ENCODE measurements around the gene RHOV. TPM values are rescaled to one million over a fixed set of nuclear protein-coding genes. Genes with fewer than 3 reads are reported as not detected.

Gene RHOV
- total and polyA plus RNA-seq, 8 donors = 0.31 to 1.5 (median 0.56) TPM

DNA sequence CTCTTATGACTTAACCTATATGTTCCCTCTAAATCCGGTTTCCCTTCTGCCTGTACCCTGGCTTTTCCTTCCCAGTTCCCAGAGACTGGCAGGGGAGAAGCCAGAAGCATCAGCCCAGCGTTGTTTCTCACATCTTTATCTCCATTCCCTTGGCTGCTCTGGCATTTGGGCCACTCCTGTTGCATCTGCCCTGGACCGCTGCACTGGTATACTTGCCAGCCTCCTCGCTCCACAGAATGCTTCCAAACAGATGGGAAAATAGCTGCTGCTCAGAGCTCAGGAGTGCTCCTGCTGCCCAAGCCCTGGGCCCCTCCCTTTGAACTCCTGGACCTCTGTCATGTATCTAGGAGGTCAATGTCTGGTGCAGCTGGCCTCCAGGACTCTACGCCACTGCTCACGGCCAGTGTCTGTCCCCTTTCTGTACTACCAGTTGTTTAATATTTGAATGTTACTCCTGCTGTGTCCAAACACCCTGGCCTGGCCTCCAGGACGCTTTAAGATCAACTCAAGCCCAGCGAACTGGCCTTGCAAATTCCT is 23.4 kb downstream of the RHOV start:
- H3K9me3 ChIP-seq = no peaks in the 10 kb centered on the region
- peaks cover 10 to 24% of the 10 kb centered on the region in 2 donors for H3K4me1 ChIP-seq
- H3K36me3 ChIP-seq = peaks cover 0 to 36% of the 10 kb centered on the region in 2 donors
- TF ChIP-seq CTCF (IDR thresholded peaks at IDR 0.05) = no peak
- ATAC-seq = no peak
- intact Hi-C loops (cut with DNase I) = no loop called here
- no peak overlapping the region for H3K27ac ChIP-seq
- no peak for DNase-seq
- H3K4me3 ChIP-seq = no peak overlapping the region
- peaks cover 0 to under 1% of the 10 kb centered on the region in 2 donors for H3K27me3 ChIP-seq

DNA sequence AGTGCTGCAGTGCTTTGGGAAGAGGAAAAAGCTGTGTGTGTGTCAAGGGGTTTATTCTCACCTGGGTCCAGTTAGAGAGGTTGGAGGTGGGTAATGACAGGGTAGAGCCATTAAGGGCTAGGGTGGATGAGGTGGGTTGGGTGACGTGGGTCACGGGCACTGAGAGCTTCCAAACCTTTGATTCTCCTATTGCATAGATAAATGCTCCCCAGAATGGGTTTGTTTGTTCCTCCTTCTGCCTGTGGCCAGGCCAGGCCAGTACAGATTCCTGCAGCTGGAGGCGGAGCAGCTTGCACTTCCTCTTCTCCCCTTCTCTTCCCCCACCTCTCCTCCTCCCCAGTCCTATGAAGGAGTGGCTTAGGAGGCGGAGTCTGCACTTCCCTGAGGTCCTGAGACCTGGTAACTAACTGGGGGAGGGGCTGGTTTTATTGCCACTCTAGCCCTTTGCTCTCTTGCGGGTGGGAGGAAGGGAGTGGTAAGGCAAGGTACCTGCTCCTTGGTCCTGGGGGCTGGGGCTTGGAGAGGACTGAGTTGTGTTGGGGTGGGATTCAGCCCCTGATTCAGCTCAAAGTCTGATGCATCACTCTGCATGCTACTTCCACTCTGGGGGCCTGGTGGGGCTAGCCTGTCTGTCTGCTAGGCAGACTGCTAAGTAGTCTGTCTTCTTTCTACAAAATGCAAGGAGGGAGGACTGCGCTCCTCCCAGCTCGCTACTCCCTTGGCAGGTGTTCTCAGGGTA is 26.6 kb downstream of the RHOV start:
- H3K27me3 ChIP-seq = peaks cover 0 to 33% of the 10 kb centered on the region in 2 donors
- peaks cover 0 to 8% of the 10 kb centered on the region in 2 donors for H3K36me3 ChIP-seq
- H3K27ac ChIP-seq = peak overlapping the region; percentile 76
- intact Hi-C loops (cut with DNase I) = no loop called here
- H3K9me3 ChIP-seq = no peaks in the 10 kb centered on the region
- H3K4me3 ChIP-seq = peak overlapping the region; percentile 8 to 65
- DNase-seq (peak; percentile 22 to 88 (median 83)), ATAC-seq (peak; percentile 74)
- H3K4me1 ChIP-seq = peaks cover 12 to 51% of the 10 kb centered on the region in 2 donors
- no peak for TF ChIP-seq CTCF (IDR thresholded peaks at IDR 0.05)

- Histone ChIP-seq H3K27ac (peak overlapping the region; percentile 76), H3K9me3 (no peaks in the 10 kb centered on the region), H3K4me3 (peak overlapping the region; percentile 8 to 65), H3K27me3 (peaks cover 0 to 33% of the 10 kb centered on the region in 2 donors), H3K36me3 (peaks cover 0 to 8% of the 10 kb centered on the region in 2 donors), H3K4me1 (peaks cover 12 to 51% of the 10 kb centered on the region in 2 donors)
- peak; percentile 5 for ATAC-seq
- DNase-seq = no peak
- TF ChIP-seq CTCF (IDR thresholded peaks at IDR 0.05) = no peak
- intact Hi-C loops (cut with DNase I) = no loop called here
Measured at GRCh38 chr15:40846841-40847222, 27.2 kb downstream of the RHOV start.

- Histone ChIP-seq H3K9me3 (no peaks in the 10 kb centered on the region), H3K4me3 (peak overlapping the region; percentile 8 to 65), H3K36me3 (peaks cover 0 to 6% of the 10 kb centered on the region in 2 donors), H3K4me1 (peaks cover 12 to 51% of the 10 kb centered on the region in 2 donors), H3K27me3 (peaks cover 0 to 33% of the 10 kb centered on the region in 2 donors), H3K27ac (peak overlapping the region; percentile 76 to 81)
- intact Hi-C loops (cut with DNase I) = no loop called here
- ATAC-seq (peak; percentile 77), DNase-seq (peak in 3 of 4 donors; percentile 53 to 76 (median 76))
- TF ChIP-seq CTCF (IDR thresholded peaks at IDR 0.05) = no peak
Measured at GRCh38 chr15:40845511-40846284, 28.3 kb downstream of the RHOV start.

DNA sequence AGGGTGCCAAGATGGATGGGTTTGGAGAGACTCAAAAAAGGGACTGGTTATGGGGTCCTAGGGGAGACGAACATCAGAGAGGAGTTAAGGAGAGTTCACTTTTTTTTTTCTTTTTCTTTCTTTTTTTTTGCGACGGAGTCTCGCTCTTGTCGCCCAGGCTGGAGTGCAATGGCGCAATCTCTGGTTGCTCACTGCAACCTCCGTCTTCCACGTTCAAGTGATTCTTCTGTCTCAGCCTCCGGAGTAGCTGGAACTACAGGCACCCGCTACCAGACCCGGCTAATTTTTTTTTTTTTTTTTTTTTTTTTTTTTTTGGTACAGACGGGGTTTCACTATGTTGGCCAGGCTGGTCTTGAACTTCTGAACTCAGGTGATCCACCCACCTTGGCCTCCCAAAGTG is 29.0 kb downstream of the RHOV start:
- ATAC-seq = no peak
- peak overlapping the region; percentile 47 to 65 for H3K4me3 ChIP-seq
- H3K27ac ChIP-seq = peak overlapping the region; percentile 69 to 81
- peaks cover 12 to 51% of the 10 kb centered on the region in 2 donors for H3K4me1 ChIP-seq
- intact Hi-C loops (cut with DNase I) = no loop called here
- no peaks in the 10 kb centered on the region for H3K9me3 ChIP-seq
- DNase-seq = no peak
- no peaks in the 10 kb centered on the region for H3K36me3 ChIP-seq
- H3K27me3 ChIP-seq = peaks cover 0 to 33% of the 10 kb centered on the region in 2 donors
- TF ChIP-seq CTCF (IDR thresholded peaks at IDR 0.05) = no peak

Data from left lung (tissue), 10 donors.